GM18517 (cell line): Measurements from ENCODE around the gene BAK1.

ENCODE experiments used
- ATAC-seq: cut with Tn5 transposase; IDR thresholded peaks from one replicate; pipeline ENCODE4 v1.9.1; 2021; ENCODE audit warnings: mild to moderate bottlenecking, moderate library complexity; ENCODE audit not compliant: unreplicated experiment

Gene BAK1

DNA sequence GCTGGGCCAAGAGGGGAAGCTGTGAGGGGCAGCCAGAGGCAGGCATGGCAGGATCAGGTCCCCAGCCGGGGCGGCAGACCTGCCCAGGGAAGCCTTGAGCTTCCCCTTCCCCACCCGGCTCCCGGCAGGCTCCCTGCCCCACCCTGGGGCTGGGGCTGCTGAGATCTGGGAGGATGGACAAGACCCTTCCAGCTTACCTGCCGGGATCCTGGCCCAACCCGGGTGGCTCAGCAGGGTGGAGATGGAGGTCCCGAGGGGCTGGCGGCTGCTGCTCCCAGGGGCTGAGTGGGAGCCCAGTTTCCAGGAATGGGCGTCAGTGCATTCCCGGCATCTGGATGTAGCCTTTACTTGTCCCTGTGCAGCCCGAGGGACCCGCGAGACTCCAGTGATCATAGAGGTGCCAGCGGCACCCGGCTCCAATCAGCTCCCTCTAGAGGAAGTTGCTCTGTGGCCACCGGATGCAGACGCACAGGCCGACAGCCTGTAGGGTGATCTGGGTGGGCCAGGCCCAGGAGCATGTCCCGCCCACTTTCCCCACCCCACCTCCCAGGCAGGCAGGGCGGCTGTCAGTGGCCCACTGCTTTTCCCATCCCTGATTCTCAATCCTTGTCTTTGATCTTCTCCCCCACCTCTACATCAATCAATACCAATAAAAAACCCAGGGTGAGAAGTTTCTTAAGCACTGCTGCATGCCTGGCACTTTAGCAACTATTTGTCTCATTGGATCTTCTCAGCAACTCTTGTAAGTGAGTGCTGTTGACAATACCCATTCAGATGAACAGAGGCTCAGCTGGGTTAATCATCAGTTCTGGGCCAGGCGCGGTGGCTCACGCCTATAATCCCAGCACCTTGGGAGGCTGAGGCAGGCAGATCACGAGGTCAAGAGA lies at the start of gene BAK1:
BAK1 (minus strand) TSS at position 449 of the 887 bp plus-strand sequence. CDS start 2,672 bp downstream, outside the sequence.
- peak; percentile 84 for ATAC-seq

DNA sequence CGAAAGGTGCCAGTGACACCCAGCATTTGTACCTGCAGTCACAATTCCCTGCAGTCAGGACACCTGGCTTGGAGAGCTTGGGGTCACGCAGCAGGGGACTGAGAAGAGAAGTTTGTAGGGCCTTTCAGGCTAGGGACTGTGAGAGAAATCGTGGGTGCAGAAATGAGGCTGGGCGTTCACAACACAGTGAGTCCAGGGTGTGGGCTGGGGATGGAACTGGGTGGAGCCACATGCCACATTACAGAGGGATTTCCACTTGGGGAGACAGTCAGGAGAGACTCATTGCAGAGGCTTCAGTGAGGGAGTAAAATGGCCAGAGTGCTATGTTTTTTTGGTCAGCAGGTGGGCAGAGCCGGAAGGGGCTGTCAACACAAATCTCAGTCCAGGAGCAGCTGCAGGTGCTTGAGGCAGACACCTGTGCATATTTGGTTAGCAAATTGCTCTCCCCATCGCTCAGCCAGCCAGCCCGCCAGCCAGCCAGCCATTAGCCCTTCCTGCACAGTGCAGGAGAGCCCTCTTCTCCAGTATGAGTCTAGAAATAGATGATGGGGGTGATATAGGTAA lies 48.4 kb upstream of the BAK1 start:
- ATAC-seq: no peak

DNA sequence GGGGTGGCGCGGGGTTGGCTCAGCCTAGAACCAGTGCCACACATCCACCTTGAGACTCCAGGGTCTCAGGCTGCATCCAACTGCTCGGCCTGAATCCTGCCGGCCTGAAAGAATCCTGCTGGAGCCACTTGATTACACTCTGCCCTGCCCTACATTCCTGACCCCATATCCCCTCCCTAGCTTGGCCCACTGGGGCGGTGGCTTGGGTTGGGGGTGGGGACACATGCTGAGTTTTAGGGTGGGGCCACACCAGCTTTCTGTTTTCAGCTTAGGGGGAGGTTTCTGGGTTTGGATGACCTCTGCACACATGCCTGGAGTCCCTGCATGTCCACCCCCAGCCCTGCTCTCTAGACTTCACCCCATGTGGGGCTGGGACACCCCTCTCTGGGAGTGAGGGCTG lies 47.8 kb upstream of the BAK1 start:
- ATAC-seq: no peak

- no peak for ATAC-seq
Observed at GRCh38 chr6:33624856-33625255, 44.8 kb upstream of the BAK1 start.

DNA sequence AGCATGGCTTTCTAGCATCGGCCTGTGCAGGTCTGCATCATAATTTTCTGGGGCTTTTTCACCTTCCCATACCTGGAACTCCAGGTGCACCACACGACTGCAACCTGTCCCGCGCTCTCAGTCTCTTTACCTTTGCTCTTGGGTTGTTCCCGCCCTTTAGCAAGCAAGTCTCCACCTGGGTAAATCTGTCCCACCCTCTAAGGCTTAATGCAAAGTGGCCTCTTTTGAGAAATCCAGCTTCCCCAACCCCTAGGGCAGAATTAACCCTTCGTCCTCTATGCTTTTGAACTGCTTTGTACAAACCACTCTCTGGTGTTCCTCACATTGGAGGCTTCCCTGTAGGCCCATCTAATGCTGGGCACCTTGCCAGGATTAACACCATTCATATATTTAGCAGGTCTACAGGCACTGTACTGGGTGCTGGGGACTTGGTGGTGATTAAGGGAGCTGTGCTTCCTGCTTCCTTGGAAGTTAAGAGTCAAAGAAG lies 43.9 kb upstream of the BAK1 start:
- ATAC-seq: no peak

DNA sequence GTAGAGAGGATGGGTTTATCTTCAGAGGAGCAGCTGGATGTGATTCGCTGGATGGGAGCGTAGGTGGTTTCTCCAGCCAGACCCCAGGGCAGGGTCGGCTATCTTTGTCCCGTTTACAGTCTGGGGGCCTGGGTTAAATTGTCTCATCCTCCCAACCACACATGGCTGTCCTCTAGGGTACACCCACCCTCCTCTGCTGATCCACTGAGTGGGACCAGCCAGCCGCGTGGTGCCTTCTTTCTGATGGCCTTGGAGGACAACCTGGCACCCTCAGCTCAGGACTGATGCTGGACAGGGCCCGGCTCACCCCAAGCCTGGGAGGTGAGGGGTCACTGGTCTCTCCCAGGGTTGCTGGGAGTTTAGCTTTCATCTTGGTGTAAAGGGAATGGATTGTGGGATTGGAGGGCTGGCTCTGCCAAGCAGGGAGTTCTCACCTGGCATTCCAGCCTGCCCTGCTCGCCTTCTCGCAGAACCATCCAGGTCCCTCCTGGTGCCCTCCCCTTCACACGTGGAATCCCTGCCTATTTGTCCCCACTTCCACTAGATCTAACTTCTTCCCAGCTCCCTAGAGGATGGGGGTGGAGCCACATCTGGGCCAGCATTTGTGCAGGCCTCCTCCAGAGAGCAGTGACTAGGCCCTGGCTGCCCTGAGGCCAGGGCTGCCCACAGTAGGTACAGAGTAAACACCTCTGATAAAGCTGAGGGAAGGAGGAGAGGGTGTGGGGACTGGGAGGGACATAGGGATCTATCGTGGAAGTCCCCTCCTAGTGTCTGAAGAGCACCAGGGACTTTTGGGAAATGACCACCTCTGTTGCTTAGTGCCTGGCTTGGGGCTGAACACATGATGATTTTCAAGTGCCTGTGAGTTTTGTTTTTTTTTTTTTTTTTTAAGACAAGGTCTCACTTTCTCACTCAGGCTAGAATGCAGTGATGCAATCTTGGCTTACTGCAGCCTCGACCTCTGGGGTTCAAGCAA lies 42.7 kb upstream of the BAK1 start:
- ATAC-seq: no peak

DNA sequence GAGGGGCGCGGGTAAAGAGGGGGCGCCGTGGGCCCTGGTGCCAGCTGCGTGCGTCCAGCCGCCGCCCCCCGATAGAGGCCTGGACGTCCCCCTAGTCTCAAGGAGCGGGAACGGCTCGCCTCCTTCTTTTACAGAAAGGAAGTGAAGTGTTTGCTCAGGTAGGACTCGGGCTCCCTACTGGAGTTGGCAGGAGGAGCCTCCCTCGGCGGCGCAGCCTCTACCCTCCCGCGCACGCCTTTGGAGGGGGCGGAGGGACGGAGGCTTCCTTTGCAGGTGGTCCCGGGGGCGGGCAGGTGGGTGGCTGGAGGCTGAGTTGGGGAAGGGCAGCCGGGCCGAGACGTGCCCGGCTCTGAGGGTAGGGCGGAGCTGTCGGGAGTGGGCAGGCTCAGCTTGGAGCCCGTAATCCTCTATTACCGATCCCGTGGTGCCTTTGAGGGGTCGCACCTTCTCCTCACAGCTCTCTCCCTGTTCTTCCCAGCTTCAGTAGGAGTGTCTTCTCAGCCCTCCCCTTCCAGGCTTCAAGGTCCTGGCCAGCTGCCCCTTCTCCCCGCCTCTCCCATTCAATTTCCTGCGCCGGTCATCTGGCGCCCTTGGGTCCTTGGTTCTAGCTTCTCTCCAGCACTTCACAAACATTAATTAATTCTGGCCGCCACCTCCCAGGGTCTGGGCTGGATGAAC lies 41.8 kb upstream of the BAK1 start:
- peak; percentile 9 for ATAC-seq

DNA sequence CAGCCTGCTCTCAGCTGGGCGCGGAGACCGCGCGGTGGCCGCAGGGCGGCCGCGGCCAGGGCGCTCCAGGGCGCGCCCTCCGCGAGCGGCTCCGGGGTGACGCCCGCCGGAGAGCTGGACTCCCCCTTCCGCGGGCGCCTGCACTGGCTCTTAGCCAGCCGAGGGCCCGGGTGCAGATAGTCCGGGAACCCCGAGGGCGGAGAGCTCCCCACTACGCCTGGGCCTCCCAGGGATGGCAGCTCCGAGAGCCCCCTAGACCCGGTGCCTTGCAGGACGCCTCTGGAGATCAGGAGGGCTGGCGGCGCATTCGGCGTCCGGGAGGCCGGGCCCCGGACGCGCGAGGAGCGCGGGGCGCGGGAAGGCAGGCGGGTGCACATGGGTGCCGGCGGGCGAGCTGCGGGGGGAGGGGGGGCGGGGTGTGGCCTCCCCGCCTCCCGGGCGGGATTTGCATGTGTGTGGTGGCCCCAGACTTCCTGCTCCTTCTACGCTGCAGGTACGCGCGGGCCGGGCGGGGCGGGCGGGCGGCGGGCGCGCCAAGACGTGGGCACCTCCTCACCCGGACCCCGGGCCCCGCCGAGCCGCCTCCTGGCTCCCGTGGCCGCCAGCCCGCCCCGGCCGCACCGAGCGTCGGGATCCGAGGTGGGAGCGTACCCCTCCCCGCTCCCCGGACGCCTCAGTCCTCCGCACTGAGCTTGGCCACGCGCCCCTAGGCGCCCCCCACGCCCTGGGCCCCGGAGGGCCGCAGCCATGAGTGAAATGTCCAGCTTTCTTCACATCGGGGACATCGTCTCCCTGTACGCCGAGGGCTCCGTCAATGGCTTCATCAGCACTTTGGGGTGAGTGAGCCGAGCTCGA lies 41.0 kb upstream of the BAK1 start, which contains the start of gene ITPR3:
ITPR3 (plus strand) TSS at position 467 of the 855 bp plus-strand sequence; CDS start at position 748, 281 bp downstream.
- peak; percentile 59 for ATAC-seq

- ATAC-seq: no peak
Observed at GRCh38 chr6:33620158-33620855, 40.2 kb upstream of the BAK1 start.

DNA sequence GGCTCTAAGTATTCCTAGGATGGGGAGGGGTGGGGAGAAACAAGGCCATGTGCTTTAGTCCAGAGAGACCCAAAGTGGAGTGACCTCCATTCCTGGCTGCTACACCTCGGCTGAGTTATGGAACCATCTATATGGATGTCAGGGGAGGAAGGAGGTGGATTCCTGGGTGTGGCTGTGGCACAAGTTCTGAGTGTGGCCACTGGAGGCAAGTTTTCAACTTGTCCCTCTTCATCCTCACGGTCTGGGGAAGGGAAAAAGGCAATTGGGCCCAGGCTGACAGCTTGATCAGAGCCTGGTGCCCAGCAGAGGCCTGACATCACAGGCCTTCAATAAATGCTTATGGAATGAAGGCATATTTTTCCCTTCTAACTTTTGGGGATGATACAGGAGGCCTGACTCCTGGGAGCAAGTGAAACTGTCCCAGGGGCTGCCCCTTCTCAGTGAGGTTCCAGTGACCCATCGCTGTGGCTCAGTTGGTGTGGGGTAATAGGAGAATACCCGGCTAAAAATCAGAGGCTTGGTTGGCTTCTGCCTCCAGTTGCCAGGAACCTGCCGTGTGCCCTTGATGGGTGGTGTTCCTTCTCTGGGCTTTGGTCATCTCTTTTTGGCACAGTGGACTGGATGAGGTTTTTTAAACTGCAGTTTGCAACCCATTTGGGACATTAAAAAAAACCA lies 39.2 kb upstream of the BAK1 start:
- no peak for ATAC-seq

DNA sequence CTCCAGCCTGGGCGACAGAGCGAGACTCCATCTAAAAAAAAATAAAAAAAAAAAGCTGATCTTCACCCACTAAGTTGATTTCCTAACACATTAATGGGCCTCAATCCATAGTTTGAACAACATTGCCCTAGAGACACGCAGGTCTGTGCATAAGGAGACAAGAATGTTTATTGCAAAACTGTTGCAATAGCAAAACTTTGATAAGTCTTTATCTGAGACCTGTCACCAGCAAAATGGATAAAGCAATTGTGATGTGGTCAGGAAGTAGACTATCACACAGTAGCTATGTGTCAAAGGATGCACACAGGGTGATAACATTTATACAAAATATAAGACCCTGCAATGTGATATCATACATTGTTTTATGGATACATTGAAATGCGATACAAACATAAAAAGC lies 36.8 kb upstream of the BAK1 start:
- no peak for ATAC-seq

- no peak for ATAC-seq
Observed at GRCh38 chr6:33616113-33616512, 36.0 kb upstream of the BAK1 start.

DNA sequence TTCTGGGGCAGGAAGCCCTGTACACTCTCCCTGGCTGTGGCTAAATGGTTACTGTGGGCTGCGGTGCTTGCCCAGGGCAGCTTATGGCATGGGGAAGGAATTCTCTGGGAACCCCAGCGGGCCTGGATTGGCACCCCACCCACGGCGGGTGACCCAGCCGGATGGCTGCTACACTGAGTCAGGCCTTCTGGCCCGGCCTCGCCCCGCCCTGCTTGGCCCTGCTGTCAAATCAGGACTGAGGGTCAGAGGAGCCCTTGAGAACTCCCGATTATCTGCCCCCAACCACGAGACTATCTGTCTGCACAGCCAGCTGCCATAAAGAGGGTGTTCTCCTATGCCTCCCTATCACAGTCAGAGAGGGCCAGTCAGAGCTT lies 33.7 kb upstream of the BAK1 start:
- no peak for ATAC-seq

GRCh38 chr6:33613146-33613794 lies 33.2 kb upstream of the BAK1 start:
- no peak for ATAC-seq

DNA sequence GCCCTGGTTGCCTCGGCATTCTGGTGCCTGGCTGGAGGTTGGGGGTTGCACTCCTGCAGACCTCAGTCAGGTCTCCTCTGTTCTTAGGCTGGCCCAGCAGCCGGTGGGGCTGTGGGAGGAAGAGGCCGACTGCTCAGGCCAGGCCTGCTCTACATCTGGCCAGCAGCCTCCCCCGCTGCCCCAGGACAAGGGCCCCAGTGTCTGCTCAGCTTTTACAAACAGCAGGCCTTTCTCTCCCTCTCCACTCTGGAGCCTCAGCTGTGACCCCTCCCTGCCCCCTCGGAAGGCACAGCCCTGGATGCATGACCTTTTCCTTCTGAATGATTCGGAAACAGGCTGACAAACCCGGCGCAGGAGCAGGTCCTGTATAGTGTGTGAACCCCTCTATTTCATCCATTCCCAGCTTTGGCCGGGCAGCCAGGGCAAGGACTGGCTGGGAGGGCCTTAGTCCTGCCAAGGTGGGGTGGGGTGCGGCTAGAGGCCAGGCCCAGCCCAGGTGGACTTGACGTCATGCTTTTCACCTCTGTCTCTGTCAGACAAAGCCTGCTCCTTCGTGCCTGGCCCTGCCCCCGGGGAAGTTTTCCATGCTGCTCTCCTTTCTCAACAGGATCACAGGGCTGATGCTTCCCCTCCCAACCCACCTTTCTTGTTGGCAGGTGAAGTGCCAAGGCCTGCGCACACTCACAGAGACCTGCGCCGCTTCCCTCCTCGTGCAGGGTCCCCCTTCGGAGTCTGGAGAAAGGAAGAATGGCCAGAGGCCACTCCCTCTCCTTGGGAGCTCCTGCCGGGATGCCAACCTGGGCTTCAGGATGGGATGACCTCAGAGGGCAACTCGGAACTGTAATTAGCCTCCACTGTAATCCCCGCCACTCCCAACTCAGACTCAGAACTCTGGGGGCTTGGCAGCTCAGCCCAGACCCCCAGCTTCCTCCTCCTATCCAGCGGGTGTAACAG lies 31.0 kb upstream of the BAK1 start:
- ATAC-seq: no peak

DNA sequence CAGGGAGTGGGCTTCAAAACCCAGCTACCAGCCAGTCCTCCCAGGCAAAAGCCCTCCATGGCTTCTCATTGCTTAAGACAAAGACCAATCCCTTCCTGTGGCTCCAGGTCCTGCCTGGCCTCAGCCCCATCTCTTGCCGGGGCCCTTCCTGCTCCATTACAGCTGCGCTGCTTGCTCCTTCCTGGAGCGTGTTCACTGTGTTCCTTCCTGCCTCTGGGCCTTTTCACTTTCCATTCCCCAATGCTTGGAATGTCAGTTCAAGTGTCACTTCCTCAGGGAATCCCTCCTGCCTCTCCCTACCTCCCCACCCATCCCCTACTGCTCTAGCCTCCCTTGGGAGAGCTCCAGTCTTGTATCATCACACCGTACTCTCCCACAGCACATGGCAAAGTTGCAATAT lies 30.0 kb upstream of the BAK1 start:
- no peak for ATAC-seq

- no peak for ATAC-seq
Observed at GRCh38 chr6:33609528-33609927, 29.5 kb upstream of the BAK1 start.
